ENCODE results near the gene HCST. TPM values are rescaled to one million over a fixed set of nuclear protein-coding genes. Genes with fewer than 3 reads are reported as not detected.

HCST gene
- total and polyA plus RNA-seq, 2 of the 4 experiments (the other 2 are of a cell fraction), result 1.5 TPM; not detected in 1

- H3K79me1 ChIP-seq (ENCODE audit: low read depth in 1 of 2, low read length in 2 of 2), result no peaks in the 10 kb centered on the region
- H3K14ac ChIP-seq (replicated peaks; ENCODE audit: low read depth, low read length), result no peak overlapping the region
- H2BK120ac ChIP-seq (ENCODE audit: low read depth, low read length), result no peak overlapping the region
- H3K9me3 ChIP-seq (ENCODE audit: control insufficient read depth, insufficient read depth, low read length), result no peaks in the 10 kb centered on the region
- no peak overlapping the region for H3K27ac ChIP-seq (ENCODE audit: insufficient read depth, low read length)
- ATAC-seq (ENCODE audit: low read depth) (no peak), DNase-seq (no peak)
- H3K4me3 ChIP-seq (ENCODE audit: insufficient read depth, low read depth, low read length), result no peak overlapping the region
- intact Hi-C loops (cut with micrococcal nuclease) (no loop called here), in situ Hi-C loops (cut with MboI; ENCODE audit: low sequenced_read_pairs) (no loop called here), dilution Hi-C loops (cut with HindIII; ENCODE audit: low sequenced_read_pairs, unreplicated experiment) (no loop called here)
- H3K4ac ChIP-seq (ENCODE audit: low read depth, low read length), result no peak overlapping the region
- H2AFZ ChIP-seq (replicated peaks; ENCODE audit: low read length, poor library complexity), result no peak overlapping the region
- no peak overlapping the region for H3K18ac ChIP-seq (ENCODE audit: low read depth, low read length)
- CTCF ChIA-PET, result no interaction called here
- H2AK9ac ChIP-seq (replicated peaks; ENCODE audit: low read depth, low read length, poor library complexity), result peak overlapping the region; percentile 42
- H3K9ac ChIP-seq (ENCODE audit: low read depth, low read length), result no peak overlapping the region
- no peak overlapping the region for H4K8ac ChIP-seq (ENCODE audit: low read depth in 2 of 2, low read length in 2 of 2)
- H4K5ac ChIP-seq (ENCODE audit: low read depth, low read length), result no peak overlapping the region
- no peak overlapping the region for H2AK5ac ChIP-seq (ENCODE audit: low read depth, low read length)
- H3K4me2 ChIP-seq (ENCODE audit: low read depth, low read length), result no peak overlapping the region
- H3K36me3 ChIP-seq (ENCODE audit: control insufficient read depth, insufficient read depth, low read length), result no peaks in the 10 kb centered on the region
- H3K9me1 ChIP-seq (ENCODE audit: insufficient read depth, low read length), result no peaks in the 10 kb centered on the region; the same call in 1 of the 2 replicates
- H3K56ac ChIP-seq (ENCODE audit: extremely low read depth, insufficient read depth, low read length), result no peak overlapping the region
- POLR2A ChIA-PET (ENCODE audit: unreplicated experiment), result no interaction called here
- no peak for TF ChIP-seq RCOR1 (IDR thresholded peaks at IDR 0.05; ENCODE audit: insufficient replicate concordance, low read length)
- no peak for TF ChIP-seq MAFK (IDR thresholded peaks at IDR 0.05; ENCODE audit: low read depth, low read length)
- TF ChIP-seq NFE2L2 (IDR thresholded peaks at IDR 0.05; ENCODE audit: low read depth, low read length), result no peak
- no peak for TF ChIP-seq MXI1 (IDR thresholded peaks at IDR 0.05; ENCODE audit: borderline replicate concordance, low read depth, low read length)
- no peak for TF ChIP-seq SMC3 (IDR thresholded peaks at IDR 0.05; ENCODE audit: low read depth, low read length)
- TF ChIP-seq RAD21 (IDR thresholded peaks at IDR 0.05; ENCODE audit: low read length), result no peak
- H3K27me3 ChIP-seq (ENCODE audit: control insufficient read depth, insufficient read depth, low read length), result peaks cover 59% of the 10 kb centered on the region
- no TSS peak for BruUV-seq (replicated peaks)
- H2BK15ac ChIP-seq (ENCODE audit: low read depth, low read length), result no peak overlapping the region
- no peak overlapping the region for H4K91ac ChIP-seq (ENCODE audit: insufficient read depth, low read depth, low read length)
- no peak overlapping the region for H3K23ac ChIP-seq (ENCODE audit: low read depth, low read length)
- no peak overlapping the region for H2BK20ac ChIP-seq (ENCODE audit: low read depth, low read length)
- no CpG with 5 or more reads among the region's 5 CpGs for WGBS, 2 experiments (ENCODE audit: extremely low coverage in 2 of 2, insufficient read length in 1 of 2)
- H4K20me1 ChIP-seq (ENCODE audit: insufficient read depth, low read length), result no peaks in the 10 kb centered on the region; the same call in 1 of the 2 replicates
- no peaks in the 10 kb centered on the region for H3K4me1 ChIP-seq (ENCODE audit: control insufficient read depth, insufficient read depth, low read length)
- H2BK5ac ChIP-seq (ENCODE audit: low read depth, low read length, poor library complexity, severe bottlenecking), result no peak overlapping the region
Observed at GRCh38 chr19:35863018-35863417, 39.3 kb upstream of the HCST start.

Measured in IMR-90 (cell line).